BJ (cell line): ENCODE results near the gene EYA4. TPM values are rescaled to one million over a fixed set of nuclear protein-coding genes. Genes with fewer than 3 reads are reported as not detected.

Experiments used
- CTCF ChIA-PET: fragments of 350-600 bp; formaldehyde crosslinking; extraction: SDS; loops from one replicate; lab custom pipeline; 2021; ENCODE audit warnings: antibody characterized with exemption, inconsistent platforms; lab: Yijun Ruan, JAX
- POLR2A ChIA-PET: fragments of 300-600 bp; sonication (Branson Sonifier 250); formaldehyde crosslinking; extraction: SDS; loops from one replicate; lab custom pipeline; 2021; ENCODE audit warnings: antibody characterized with exemption; lab: Charles Lee
- DNase-seq: peaks from one replicate; pipeline ENCODE4 v3.0.0-alpha.2; 2011; ENCODE audit warnings: low read depth
- H3K27me3 ChIP-seq: 2 replicates; pipeline ENCODE4 v1.6.0; 2011; ENCODE audit warnings: low read length; ENCODE audit not compliant: control insufficient read depth, insufficient read depth
- H3K36me3 ChIP-seq: 2 replicates; pipeline ENCODE4 v1.5.1; 2011; ENCODE audit warnings: low read length; ENCODE audit not compliant: control insufficient read depth, insufficient read depth
- H3K4me3 ChIP-seq: 2 replicates; pipeline ENCODE4 v1.5.1; 2011; ENCODE audit warnings: low read depth, mild to moderate bottlenecking, control low read depth, low read length
- CTCF ChIP-seq: IDR thresholded peaks from 2 replicates; pipeline ENCODE4 v1.5.1; 2011; ENCODE audit warnings: low read depth, mild to moderate bottlenecking, control low read depth, inconsistent platforms, low read length, moderate library complexity; ENCODE audit not compliant: insufficient read depth
- polyA plus RNA-seq: library from polyadenylated mRNA; depleted of rRNA; stranded (reverse); fragments of >200 nt; gene quantifications from 2 replicates; pipeline ENCODE4 v1.2.3, GENCODE V29; 2011

Gene EYA4
- polyA plus RNA-seq, 1 experiment: 0.32 TPM

- peak; percentile 64 for TF ChIP-seq CTCF
- Histone ChIP-seq H3K36me3 (no peaks in the 10 kb centered on the region), H3K4me3 (no peak overlapping the region), H3K27me3 (no peaks in the 10 kb centered on the region; the same call in 1 of the 2 replicates)
- ChIA-PET CTCF (interaction anchor here (0.6 to 1.5 kb wide), 6 partner anchors 9 to 550 kb away, joined by 3 to 9 read pairs (median 4); no protein-coding TSS in a partner anchor), POLR2A (no interaction called here)
- no peak for DNase-seq
Measured at GRCh38 chr6:133512410-133513016, 271.4 kb downstream of the EYA4 start.

- DNase-seq: no peak
- TF ChIP-seq CTCF: no peak
- Histone ChIP-seq H3K27me3 (no peaks in the 10 kb centered on the region), H3K4me3 (no peak overlapping the region), H3K36me3 (no peaks in the 10 kb centered on the region)
- CTCF ChIA-PET: no interaction called here
- POLR2A ChIA-PET: interaction anchor here (0.7 kb wide), 1 partner anchor 45 kb away, joined by 3 read pairs; no protein-coding TSS in a partner anchor
Measured at GRCh38 chr6:133523816-133524215, 282.7 kb downstream of the EYA4 start.

- TF ChIP-seq CTCF: no peak
- no peak for DNase-seq
- H3K36me3 ChIP-seq: no peaks in the 10 kb centered on the region
- POLR2A ChIA-PET: no interaction called here
- CTCF ChIA-PET: no interaction called here
- H3K4me3 ChIP-seq: no peak overlapping the region
- 0 out of 2 replicates have a peak, but pooled peaks cover 1% of the 10 kb centered on the region for H3K27me3 ChIP-seq
Measured at GRCh38 chr6:133526436-133526835, 285.3 kb downstream of the EYA4 start.

GRCh38 chr6:133528566-133528965 lies 287.4 kb downstream of the EYA4 start:
- H3K27me3 ChIP-seq: 0 out of 2 replicates have a peak, but pooled peaks cover 4% of the 10 kb centered on the region
- CTCF ChIA-PET: no interaction called here
- TF ChIP-seq CTCF: no peak
- no peak for DNase-seq
- no peaks in the 10 kb centered on the region for H3K36me3 ChIP-seq
- POLR2A ChIA-PET: no interaction called here
- H3K4me3 ChIP-seq: no peak overlapping the region

GRCh38 chr6:133532908-133533307 lies 291.8 kb downstream of the EYA4 start:
- CTCF ChIA-PET: interaction anchor here (0.6 to 1.6 kb wide), 4 partner anchors 13 to 384 kb away, joined by 3 to 4 read pairs (median 3); no protein-coding TSS in a partner anchor
- Histone ChIP-seq H3K36me3 (no peaks in the 10 kb centered on the region), H3K4me3 (no peak overlapping the region), H3K27me3 (0 out of 2 replicates have a peak, but pooled peaks cover 4% of the 10 kb centered on the region)
- no peak for TF ChIP-seq CTCF
- POLR2A ChIA-PET: no interaction called here
- DNase-seq: no peak
